ENCODE results near the gene JMJD8. TPM values are rescaled to one million over a fixed set of nuclear protein-coding genes. Genes with fewer than 3 reads are reported as not detected.

JMJD8 gene
- total and polyA plus RNA-seq, 10 of the 15 experiments (the other 5 are each of a cell fraction or from before 2014, with no cell fraction given), result 1.00 to 50.4 (median 30.7) TPM

- no peak for TF ChIP-seq E2F4 (IDR thresholded peaks at IDR 0.05; ENCODE audit: low read depth, low read length)
- no peak for TF ChIP-seq CHD4 (IDR thresholded peaks at IDR 0.05)
- peak; percentile 58; the same call in 1 of the 2 replicates for TF ChIP-seq SMARCA5 (IDR thresholded peaks at IDR 0.05)
- no peak for TF ChIP-seq HCFC1 (IDR thresholded peaks at IDR 0.05; ENCODE audit: low read length)
- no peak for TF ChIP-seq TARDBP (IDR thresholded peaks at IDR 0.05; ENCODE audit: borderline replicate concordance)
- no peak for TF ChIP-seq SIX5 (IDR thresholded peaks at IDR 0.05; ENCODE audit: low read depth, low read length, severe bottlenecking)
- peak; percentile 65; the same call in 1 of the 2 replicates for TF ChIP-seq NKRF (conservative IDR thresholded peaks at IDR 0.05)
- TF ChIP-seq NBN (IDR thresholded peaks at IDR 0.05), result peak; percentile 51; the same call in 1 of the 2 replicates
Observed at GRCh38 chr16:642189-643049, 41.7 kb downstream of the JMJD8 start (continued).
